Chondrocyte (in vitro differentiated cells): ENCODE measurements around the gene PWP1. TPM values are rescaled to one million over a fixed set of nuclear protein-coding genes. Genes with fewer than 3 reads are reported as not detected.
A peak's percentile ranks its signal among the peaks of the same experiment; 100 is the strongest.
"Not testable (repeated sequence)": the region's sequence is repeated elsewhere in the genome, so short reads cannot be mapped to it uniquely, and the experiment has no call there.

Source experiments
- DNase-seq: peaks from one replicate; pipeline ENCODE4 v3.0.0; 2021; ENCODE audit warnings: mixed read lengths, low spot score
- H3K27ac Mint-ChIP-seq: one replicate; pipeline ENCODE4 v1.8.0; 2021; ENCODE audit warnings: mild to moderate bottlenecking, moderate library complexity, mixed read lengths; ENCODE audit not compliant: unreplicated experiment
- H3K27me3 Mint-ChIP-seq: 2 replicates; pipeline ENCODE4 v1.8.0; 2021; ENCODE audit warnings: low read depth, mixed read lengths
- H3K36me3 Mint-ChIP-seq: 2 replicates; pipeline ENCODE4 v1.8.0; 2021; ENCODE audit warnings: low read depth, mixed read lengths
- H3K4me1 Mint-ChIP-seq: 2 replicates; pipeline ENCODE4 v1.8.0; 2021; ENCODE audit warnings: low read depth, mild to moderate bottlenecking, mixed read lengths
- H3K4me3 Mint-ChIP-seq: one replicate; pipeline ENCODE4 v1.8.0; 2021; ENCODE audit warnings: mild to moderate bottlenecking, moderate library complexity, mixed read lengths; ENCODE audit not compliant: unreplicated experiment
- H3K9me3 Mint-ChIP-seq: 2 replicates; pipeline ENCODE4 v1.8.0; 2021; ENCODE audit warnings: low read depth, mixed read lengths
- CTCF ChIP-seq: fragments of 200-600 bp; sonication (generic); IDR thresholded peaks from 2 replicates; pipeline ENCODE4 v1.5.0; 2021; ENCODE audit warnings: antibody characterized with exemption, mild to moderate bottlenecking, moderate library complexity
- total RNA-seq: library from RNA; stranded (reverse); gene quantifications from 3 replicates; pipeline ENCODE4 v1.2.1, GENCODE V29; 2021

The PWP1 gene
- total RNA-seq, 1 donor from 2014 or later = 44.9 TPM

GRCh38 chr12:107695772-107696171 is 10.2 kb downstream of the PWP1 start:
- peak; percentile 69 for TF ChIP-seq CTCF
- H3K4me1 Mint-ChIP-seq, H3K4me3 Mint-ChIP-seq, H3K27me3 Mint-ChIP-seq, DNase-seq, H3K9me3 Mint-ChIP-seq: not testable (repeated sequence)
- peaks cover 44% of the 10 kb centered on the region for H3K36me3 Mint-ChIP-seq
- H3K27ac Mint-ChIP-seq = peak overlapping the region; percentile 36

GRCh38 chr12:107702106-107702505 is 16.5 kb downstream of the PWP1 start:
- no peak for DNase-seq
- Mint-ChIP-seq H3K27me3 (no peaks in the 10 kb centered on the region), H3K4me1 (peaks cover 5% of the 10 kb centered on the region), H3K27ac (no peak overlapping the region), H3K4me3 (no peak overlapping the region), H3K9me3 (peaks cover 5% of the 10 kb centered on the region), H3K36me3 (peaks cover 51% of the 10 kb centered on the region)
- TF ChIP-seq CTCF = no peak

- Mint-ChIP-seq H3K4me3 (no peak overlapping the region), H3K27me3 (no peaks in the 10 kb centered on the region), H3K27ac (no peak overlapping the region), H3K36me3 (peaks cover 59% of the 10 kb centered on the region), H3K4me1 (peaks cover 5% of the 10 kb centered on the region), H3K9me3 (peaks cover 5% of the 10 kb centered on the region)
- no peak for TF ChIP-seq CTCF
- DNase-seq = no peak
Measured at GRCh38 chr12:107704041-107704440, 18.4 kb downstream of the PWP1 start.

- not testable (repeated sequence) for H3K4me1 Mint-ChIP-seq, DNase-seq, H3K27me3 Mint-ChIP-seq, H3K4me3 Mint-ChIP-seq, H3K27ac Mint-ChIP-seq, H3K9me3 Mint-ChIP-seq
- peaks cover 53% of the 10 kb centered on the region for H3K36me3 Mint-ChIP-seq
Measured at GRCh38 chr12:107705522-107705921, 19.9 kb downstream of the PWP1 start.

GRCh38 chr12:107715780-107716179 is 30.2 kb downstream of the PWP1 start:
- TF ChIP-seq CTCF = no peak
- Mint-ChIP-seq H3K4me3 (no peak overlapping the region), H3K27me3 (no peaks in the 10 kb centered on the region), H3K9me3 (peaks cover 3% of the 10 kb centered on the region), H3K36me3 (peaks cover 37% of the 10 kb centered on the region), H3K4me1 (no peaks in the 10 kb centered on the region), H3K27ac (no peak overlapping the region)
- DNase-seq = no peak

GRCh38 chr12:107718606-107719005 is 33.0 kb downstream of the PWP1 start:
- TF ChIP-seq CTCF = no peak
- H3K9me3 Mint-ChIP-seq = peaks cover 7% of the 10 kb centered on the region
- no peak overlapping the region for H3K4me3 Mint-ChIP-seq
- no peak overlapping the region for H3K27ac Mint-ChIP-seq
- H3K27me3 Mint-ChIP-seq = no peaks in the 10 kb centered on the region
- peaks cover 25% of the 10 kb centered on the region for H3K36me3 Mint-ChIP-seq
- H3K4me1 Mint-ChIP-seq = no peaks in the 10 kb centered on the region
- DNase-seq = no peak

- H3K27ac Mint-ChIP-seq, H3K4me3 Mint-ChIP-seq, H3K27me3 Mint-ChIP-seq, H3K4me1 Mint-ChIP-seq, DNase-seq: not testable (repeated sequence)
- Mint-ChIP-seq H3K9me3 (peaks cover 21% of the 10 kb centered on the region), H3K36me3 (peaks cover 18% of the 10 kb centered on the region)
Measured at GRCh38 chr12:107727327-107727726, 41.7 kb downstream of the PWP1 start.

- H3K4me3 Mint-ChIP-seq, H3K27ac Mint-ChIP-seq, H3K4me1 Mint-ChIP-seq, DNase-seq, H3K27me3 Mint-ChIP-seq: not testable (repeated sequence)
- Mint-ChIP-seq H3K9me3 (peaks cover 21% of the 10 kb centered on the region), H3K36me3 (peaks cover 14% of the 10 kb centered on the region)
Measured at GRCh38 chr12:107727742-107728141, 42.1 kb downstream of the PWP1 start.
